GM12878 (cell line): ENCODE data around the gene FNDC11. TPM values are rescaled to one million over a fixed set of nuclear protein-coding genes. Genes with fewer than 3 reads are reported as not detected.

Experiments used
- ATAC-seq: fragments of 200-7000 bp; cut with Tn5 transposase; 3 replicates; pipeline ENCODE4 v1.9.1; 2020; ENCODE audit warnings: mild to moderate bottlenecking, moderate library complexity
- BruUV-seq: library from RNA; stranded (reverse); fragments of 400-500 nt; replicated peaks from 2 replicates; lab custom pipeline; 2021; lab: Mats Ljungman, UMichigan
- CTCF ChIA-PET: fragments of 300-600 bp; sonication (Branson Sonifier 250); formaldehyde crosslinking; extraction: SDS; loops from one replicate; lab custom pipeline; 2021; ENCODE audit warnings: inconsistent platforms; lab: Yijun Ruan, JAX
- POLR2A ChIA-PET: fragments of 350-600 bp; formaldehyde crosslinking; extraction: SDS; loops from one replicate; lab custom pipeline; 2021; ENCODE audit warnings: inconsistent platforms; lab: Charles Lee
- RAD21 ChIA-PET: fragments of 300-600 bp; sonication (Branson Sonifier 250); formaldehyde crosslinking; loops from one replicate; lab custom pipeline; 2023; ENCODE audit warnings: antibody characterized with exemption; ENCODE audit not compliant: unreplicated experiment; lab: Charles Lee
- SMC1A ChIA-PET: fragments of 300-600 bp; sonication (Branson Sonifier 250); formaldehyde crosslinking; loops from one replicate; lab custom pipeline; 2023; ENCODE audit not compliant: unreplicated experiment, uncharacterized antibody; lab: Charles Lee
- DNase-seq: peaks from one replicate; pipeline ENCODE4 v3.0.0-alpha.2; 2011; ENCODE audit warnings: low read depth, low spot score
- FAIRE-seq: peaks from 3 replicates; lab custom pipeline; 2011; peaks lifted over from hg19 to GRCh38; lab: Jason Lieb, UNC
- H2AFZ ChIP-seq: 2 replicates; pipeline ENCODE4 v1.6.0; 2011; ENCODE audit warnings: low read depth, low read length, control low read depth; ENCODE audit not compliant: control insufficient read depth
- H3K27ac ChIP-seq: 2 replicates; pipeline ENCODE4 v1.5.1; 2011; ENCODE audit warnings: control low read depth; ENCODE audit not compliant: control insufficient read depth, insufficient read depth
- H3K27me3 ChIP-seq, 2 experiments: replicated peaks in 1 of 2; 2 replicates each; pipeline versions ENCODE4 v1.6.0 to v1.6.1; 2011; ENCODE audit warnings: low read length in 1 of 2; ENCODE audit not compliant: control insufficient read depth in 2 of 2, insufficient read depth in 2 of 2
- H3K36me3 ChIP-seq, 2 experiments: 2 replicates each; pipeline ENCODE4 v1.5.1; 2011; ENCODE audit warnings: low read length in 1 of 2; ENCODE audit not compliant: control insufficient read depth in 2 of 2, insufficient read depth in 2 of 2
- H3K4me1 ChIP-seq: 2 replicates; pipeline ENCODE4 v1.6.1; 2011; ENCODE audit warnings: mild to moderate bottlenecking, low read length, moderate library complexity, mixed read lengths; ENCODE audit not compliant: control insufficient read depth, insufficient read depth
- H3K4me2 ChIP-seq: 2 replicates; pipeline ENCODE4 v1.6.0; 2011; ENCODE audit warnings: control low read depth; ENCODE audit not compliant: control insufficient read depth, insufficient read depth
- H3K4me3 ChIP-seq: fragments of 200-600 bp; sonication (generic); 2 replicates; pipeline ENCODE4 v1.5.1; 2016
- H3K79me2 ChIP-seq: 2 replicates; pipeline ENCODE4 v1.6.0; 2011; ENCODE audit warnings: low read length; ENCODE audit not compliant: control insufficient read depth, insufficient read depth
- H3K9ac ChIP-seq: 2 replicates; pipeline ENCODE4 v1.8.0; 2011; ENCODE audit warnings: low read length, control low read depth, mixed read lengths; ENCODE audit not compliant: control insufficient read depth, insufficient read depth
- H3K9me3 ChIP-seq: replicated peaks from 3 replicates; pipeline ENCODE4 v1.5.1; 2011; ENCODE audit warnings: mild to moderate bottlenecking, low read length; ENCODE audit not compliant: control insufficient read depth, insufficient read depth
- H4K20me1 ChIP-seq: 2 replicates; pipeline ENCODE4 v1.6.0; 2011; ENCODE audit not compliant: control insufficient read depth, insufficient read depth
- BHLHE40 ChIP-seq, 2 experiments: fragments of 450-650 bp in 1 of 2; IDR thresholded peaks; 2 replicates each; pipeline ENCODE4 v1.6.1; 2011 to 2017; ENCODE audit warnings: low read depth in 2 of 2, borderline replicate concordance in 1 of 2, improper control_type of control experiment in 1 of 2, low read length in 1 of 2, mild to moderate bottlenecking in 1 of 2
- POLR2A ChIP-seq: IDR thresholded peaks from 2 replicates; pipeline ENCODE4 v1.6.1; 2011; ENCODE audit warnings: low read depth, mild to moderate bottlenecking, low read length
- YY1 ChIP-seq: IDR thresholded peaks from 2 replicates; pipeline ENCODE4 v1.6.1; 2011; ENCODE audit warnings: low read depth, mild to moderate bottlenecking, low read length
- ZBTB33 ChIP-seq: fragments of 450-650 bp; IDR thresholded peaks from 2 replicates; pipeline ENCODE4 v1.6.1; 2017; ENCODE audit warnings: mild to moderate bottlenecking
- WGBS: methylation state at CpG from one replicate; pipeline ENCODE4 v1.1.6; 2016; ENCODE audit warnings: low lambda C conversion rate; ENCODE audit not compliant: insufficient replicate concordance, insufficient coverage; ENCODE audit errors: missing lambda C conversion rate; 5-methylcytosine and 5-hydroxymethylcytosine counted together
- in situ Hi-C: fragments of 300-500 bp; cut with MboI; formaldehyde crosslinking; loops from 9 replicates; pipeline ENCODE4 v1.14.3; 2018; ENCODE audit warnings: mixed read lengths
- intact Hi-C: fragments of 100-400 bp; cut with micrococcal nuclease; formaldehyde crosslinking; loops from one replicate; pipeline ENCODE4 v1.14.2; 2022; ENCODE audit not compliant: unreplicated experiment
- polyA plus RNA-seq, 11 experiments: library from polyadenylated mRNA; depleted of rRNA in 4 of 11; unstranded in 6 of 11; stranded (reverse) in 5 of 11; fragments of >200 nt; fragmentation: Nextera tagmentation in 4 of 11; fragmentation: Illumina TruSeq in 1 of 11; extraction: Ambion mirVana in 4 of 11; extraction: Trizol in 1 of 11; gene quantifications; 1 replicate in 1 of 11; 2 replicates in 10 of 11; pipeline versions ENCODE4 v1.2.1 to v1.2.3, GENCODE V29; 2011 to 2016; ENCODE audit warnings: inconsistent platforms in 2 of 11, missing spikeins in 2 of 11, low read depth in 1 of 11
- total RNA-seq, 4 experiments: library from RNA; depleted of rRNA in 3 of 4; stranded (reverse); fragments of >200 nt in 3 of 4; fragmentation: Illumina TruSeq in 1 of 4; extraction: Trizol in 1 of 4; gene quantifications; 2 replicates each; pipeline versions ENCODE4 v1.2.1 to v1.2.3, GENCODE V29; 2013 to 2021

FNDC11 gene
- total and polyA plus RNA-seq, 10 of the 15 experiments (the other 5 are each of a cell fraction or from before 2014, with no cell fraction given): 0.09 to 0.72 (median 0.34) TPM; not detected in 2

- Histone ChIP-seq H4K20me1 (no peaks in the 10 kb centered on the region), H3K36me3 (no peaks in the 10 kb centered on the region), H3K4me1 (peaks cover 24% of the 10 kb centered on the region), H3K9me3 (no peaks in the 10 kb centered on the region; the same call in 2 of the 3 replicates), H3K79me2 (no peaks in the 10 kb centered on the region), H3K27ac (no peak overlapping the region), H2AFZ (no peak overlapping the region), H3K9ac (no peak overlapping the region), H3K4me3 (no peak overlapping the region), H3K4me2 (peak overlapping the region; percentile 82; the same call in 1 of the 2 replicates), H3K27me3 (no peaks in the 10 kb centered on the region)
- in situ Hi-C loops: no loop called here
- TF ChIP-seq YY1: 0 out of 2 replicates have a peak, but pooled peaks have one; percentile 9
- no peak for TF ChIP-seq BHLHE40 (IDR thresholded peaks at IDR 0.05; ENCODE audit: borderline replicate concordance in 1 of 2, low read depth in 2 of 2, low read length in 1 of 2)
- TF ChIP-seq POLR2A: 0 out of 2 replicates have a peak, but pooled peaks have one; percentile 51
- TF ChIP-seq ZBTB33: 0 out of 2 replicates have a peak, but pooled peaks have one; percentile 88
- FAIRE-seq (no peak), ATAC-seq (no peak), DNase-seq (no peak)
- POLR2A ChIA-PET: interaction anchor here (1.4 to 1.6 kb wide), 2 partner anchors 14 to 60 kb away, joined by 3 to 8 read pairs; partner anchors contain the start of gene GMEB2
- RAD21 ChIA-PET: no interaction called here
- CTCF ChIA-PET: interaction anchor here (2.3 kb wide), 1 partner anchor 30 kb away, joined by 5 read pairs; the partner anchor contains the start of gene PTK6
- 35% methylated on average over 20 of the region's 22 CpGs for WGBS
- SMC1A ChIA-PET: no interaction called here
- BruUV-seq: no TSS peak
- intact Hi-C loops: no loop called here
Observed at GRCh38 chr20:63567136-63567385, 13.1 kb downstream of the FNDC11 start.
